SK-N-SH (cell line): ENCODE measurements around the gene INPP5E.

ENCODE experiments used
- CHD2 ChIP-seq: fragments of 150-350 bp; IDR thresholded peaks from 2 replicates; pipeline ENCODE4 v1.6.1; 2018; ENCODE audit warnings: low read length; ENCODE audit not compliant: partially characterized antibody
- CTCF ChIP-seq: fragments of 200-600 bp; sonication (generic); IDR thresholded peaks from 2 replicates; pipeline ENCODE4 v1.6.1; 2017; ENCODE audit warnings: antibody characterized with exemption, mild to moderate bottlenecking, moderate library complexity
- EP300 ChIP-seq, 2 experiments: IDR thresholded peaks; 2 replicates each; pipeline versions ENCODE4 v1.4.0 to v1.6.1; 2012; ENCODE audit warnings: borderline replicate concordance in 1 of 2, low read depth in 1 of 2, low read length in 1 of 2
- EZH2phosphoT487 ChIP-seq: fragments of 200-600 bp; sonication (generic); IDR thresholded peaks from 2 replicates; pipeline ENCODE4 v1.6.1; 2017; ENCODE audit warnings: low read depth, mixed run types, mild to moderate bottlenecking, antibody characterized with exemption, moderate library complexity, borderline replicate concordance
- JUND ChIP-seq: IDR thresholded peaks from 2 replicates; pipeline ENCODE4 v1.4.0; 2012
- MXI1 ChIP-seq: IDR thresholded peaks from 2 replicates; pipeline ENCODE4 v1.6.1; 2012; ENCODE audit warnings: mild to moderate bottlenecking, low read depth, low read length, improper control_type of control experiment
- PBX3 ChIP-seq: IDR thresholded peaks from 2 replicates; pipeline ENCODE4; 2012
- POLR2AphosphoS5 ChIP-seq: IDR thresholded peaks from 2 replicates; pipeline ENCODE4 v1.6.1; 2012; ENCODE audit warnings: low read depth, low read length
- RAD21 ChIP-seq: IDR thresholded peaks from 2 replicates; pipeline ENCODE4 v1.6.1; 2012; ENCODE audit warnings: mild to moderate bottlenecking, low read length
- RCOR1 ChIP-seq: fragments of 150-350 bp; IDR thresholded peaks from 2 replicates; pipeline ENCODE4 v1.6.1; 2017; ENCODE audit warnings: antibody characterized with exemption, low read length
- RFX5 ChIP-seq: IDR thresholded peaks from 2 replicates; pipeline ENCODE4 v1.6.1; 2012; ENCODE audit warnings: mild to moderate bottlenecking, improper control_type of control experiment, low read length
- SMC3 ChIP-seq: IDR thresholded peaks from 2 replicates; pipeline ENCODE4 v1.6.1; 2012; ENCODE audit warnings: low read depth, low read length, improper control_type of control experiment
- TF ChIP-seq, protein P1 (sequence below): IDR thresholded peaks from 2 replicates; pipeline ENCODE4 v1.4.0; 2012; ENCODE audit warnings: low read depth, borderline replicate concordance

- TF ChIP-seq CTCF: peak; percentile 15; the same call in 1 of the 2 replicates
- no peak for TF ChIP-seq POLR2AphosphoS5
- TF ChIP-seq SMC3: no peak
- TF ChIP-seq RCOR1: no peak
- no peak for TF ChIP-seq EZH2phosphoT487
- TF ChIP-seq, protein P1, sequence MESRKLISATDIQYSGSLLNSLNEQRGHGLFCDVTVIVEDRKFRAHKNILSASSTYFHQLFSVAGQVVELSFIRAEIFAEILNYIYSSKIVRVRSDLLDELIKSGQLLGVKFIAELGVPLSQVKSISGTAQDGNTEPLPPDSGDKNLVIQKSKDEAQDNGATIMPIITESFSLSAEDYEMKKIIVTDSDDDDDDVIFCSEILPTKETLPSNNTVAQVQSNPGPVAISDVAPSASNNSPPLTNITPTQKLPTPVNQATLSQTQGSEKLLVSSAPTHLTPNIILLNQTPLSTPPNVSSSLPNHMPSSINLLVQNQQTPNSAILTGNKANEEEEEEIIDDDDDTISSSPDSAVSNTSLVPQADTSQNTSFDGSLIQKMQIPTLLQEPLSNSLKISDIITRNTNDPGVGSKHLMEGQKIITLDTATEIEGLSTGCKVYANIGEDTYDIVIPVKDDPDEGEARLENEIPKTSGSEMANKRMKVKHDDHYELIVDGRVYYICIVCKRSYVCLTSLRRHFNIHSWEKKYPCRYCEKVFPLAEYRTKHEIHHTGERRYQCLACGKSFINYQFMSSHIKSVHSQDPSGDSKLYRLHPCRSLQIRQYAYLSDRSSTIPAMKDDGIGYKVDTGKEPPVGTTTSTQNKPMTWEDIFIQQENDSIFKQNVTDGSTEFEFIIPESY: no peak
- no peak for TF ChIP-seq RFX5
- TF ChIP-seq EP300 (IDR thresholded peaks at IDR 0.05; ENCODE audit: borderline replicate concordance in 1 of 2, low read depth in 1 of 2, low read length in 1 of 2): no peak
- TF ChIP-seq PBX3: no peak
- no peak for TF ChIP-seq JUND
- TF ChIP-seq RAD21: no peak
- no peak for TF ChIP-seq MXI1
- TF ChIP-seq CHD2: no peak
These were observed 11.7 kb upstream of the INPP5E start for GRCh38 chr9:136451221-136451877.
